Measurements from ENCODE around the gene HOXC6. TPM values are rescaled to one million over a fixed set of nuclear protein-coding genes. Genes with fewer than 3 reads are reported as not detected.

Gene HOXC6
- total and polyA plus RNA-seq, 2 of the 8 experiments (the other 6 are each of a cell fraction or from before 2014, with no cell fraction given): not detected

DNA sequence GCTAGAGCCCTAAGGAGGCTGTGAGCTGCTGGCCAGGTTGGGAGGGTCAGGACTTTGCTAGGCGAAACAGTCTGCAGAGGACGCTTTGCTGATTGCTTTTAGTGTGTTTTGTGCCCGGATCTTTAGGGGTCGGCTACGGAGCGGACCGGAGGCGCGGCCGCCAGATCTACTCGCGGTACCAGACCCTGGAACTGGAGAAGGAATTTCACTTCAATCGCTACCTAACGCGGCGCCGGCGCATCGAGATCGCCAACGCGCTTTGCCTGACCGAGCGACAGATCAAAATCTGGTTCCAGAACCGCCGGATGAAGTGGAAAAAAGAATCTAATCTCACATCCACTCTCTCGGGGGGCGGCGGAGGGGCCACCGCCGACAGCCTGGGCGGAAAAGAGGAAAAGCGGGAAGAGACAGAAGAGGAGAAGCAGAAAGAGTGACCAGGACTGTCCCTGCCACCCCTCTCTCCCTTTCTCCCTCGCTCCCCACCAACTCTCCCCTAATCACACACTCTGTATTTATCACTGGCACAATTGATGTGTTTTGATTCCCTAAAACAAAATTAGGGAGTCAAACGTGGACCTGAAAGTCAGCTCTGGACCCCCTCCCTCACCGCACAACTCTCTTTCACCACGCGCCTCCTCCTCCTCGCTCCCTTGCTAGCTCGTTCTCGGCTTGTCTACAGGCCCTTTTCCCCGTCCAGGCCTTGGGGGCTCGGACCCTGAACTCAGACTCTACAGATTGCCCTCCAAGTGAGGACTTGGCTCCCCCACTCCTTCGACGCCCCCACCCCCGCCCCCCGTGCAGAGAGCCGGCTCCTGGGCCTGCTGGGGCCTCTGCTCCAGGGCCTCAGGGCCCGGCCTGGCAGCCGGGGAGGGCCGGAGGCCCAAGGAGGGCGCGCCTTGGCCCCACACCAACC lies 1.5 kb downstream of the HOXC6 start (continued):
- peak; percentile 97 for TF ChIP-seq RNF2 (IDR thresholded peaks at IDR 0.05; ENCODE audit: borderline replicate concordance, low read depth, low read length, missing control alignments, poor library complexity, severe bottlenecking)
- no peak for TF ChIP-seq JUN (IDR thresholded peaks at IDR 0.05; ENCODE audit: low read depth, low read length)
- no peak for TF ChIP-seq SRF (IDR thresholded peaks at IDR 0.05; ENCODE audit: low read depth, low read length)
- peak; percentile 41; the same call in 1 of the 2 replicates for TF ChIP-seq SP1 (IDR thresholded peaks at IDR 0.05; ENCODE audit: low read depth, low read length)
- no peak for TF ChIP-seq HDAC2 (IDR thresholded peaks at IDR 0.05; ENCODE audit: borderline replicate concordance in 1 of 2, low read depth in 2 of 2, low read length in 2 of 2)
- no peak for TF ChIP-seq RFX5 (IDR thresholded peaks at IDR 0.05; ENCODE audit: borderline replicate concordance, low read depth, low read length)
- TF ChIP-seq EGR1 (IDR thresholded peaks at IDR 0.05; ENCODE audit: borderline replicate concordance, low read depth, low read length): no peak

Measured in H1 (cell line).